GM19468 (cell line): ENCODE data around the gene PRKAG2.

Experiments used
- ATAC-seq: cut with Tn5 transposase; IDR thresholded peaks from one replicate; pipeline ENCODE4 v1.9.1; 2021; ENCODE audit warnings: mild to moderate bottlenecking, moderate library complexity, moderate number of reproducible peaks; ENCODE audit not compliant: unreplicated experiment; ENCODE audit errors: extremely low read depth

PRKAG2 gene

DNA sequence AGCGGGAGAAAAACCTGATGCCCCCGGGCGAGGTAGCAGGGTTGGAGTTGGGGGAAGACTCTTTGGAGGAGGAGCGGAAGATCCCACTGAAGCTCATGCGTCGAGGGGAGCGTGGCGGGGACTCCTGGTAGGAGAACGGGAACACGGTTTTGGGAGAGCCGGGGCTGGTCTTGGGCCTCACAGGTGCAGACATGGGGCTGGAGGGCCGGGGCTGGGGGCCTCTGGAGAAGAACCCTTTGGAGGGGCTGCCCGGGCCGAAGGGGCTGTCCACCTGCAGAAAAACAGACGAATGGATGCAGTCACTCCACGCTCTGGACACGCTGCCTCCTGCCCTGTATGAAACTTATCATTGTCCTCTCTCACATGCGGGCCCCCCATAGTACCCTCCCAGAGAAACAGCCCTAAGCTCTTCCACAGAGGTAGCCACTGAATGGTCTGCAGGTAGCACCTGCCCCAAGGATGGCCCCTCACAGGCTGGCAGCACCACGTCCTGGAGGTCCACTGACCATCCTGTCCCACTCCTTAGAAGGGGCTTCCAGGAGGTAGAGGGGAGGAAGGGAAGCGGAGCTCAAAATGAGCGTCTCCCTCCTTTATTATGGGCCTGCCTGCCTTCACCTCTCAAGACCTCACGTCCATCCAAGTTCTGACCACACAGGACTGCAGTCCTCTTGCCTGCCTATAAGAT is 95.6 kb downstream of the PRKAG2 start:
- ATAC-seq = no peak

DNA sequence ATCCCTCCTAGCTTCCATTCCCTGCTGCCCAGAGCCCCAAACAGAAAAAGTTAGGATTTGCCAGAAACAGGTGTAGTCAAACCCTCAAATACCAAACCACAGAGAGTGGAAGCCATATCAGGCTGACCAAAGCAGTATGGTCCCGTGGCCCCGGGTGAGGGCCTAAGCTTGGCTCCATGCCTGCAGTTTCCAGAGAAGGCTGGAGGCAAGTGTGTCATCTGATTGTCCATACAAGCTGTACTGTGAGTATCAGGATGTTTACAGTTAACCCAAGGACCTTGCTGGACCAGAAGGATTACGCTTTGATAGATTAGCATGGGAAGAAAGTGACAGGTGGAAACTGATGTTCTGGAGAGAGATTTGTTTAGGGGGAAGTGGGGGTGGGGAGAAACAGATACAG is 96.3 kb downstream of the PRKAG2 start:
- ATAC-seq = no peak

DNA sequence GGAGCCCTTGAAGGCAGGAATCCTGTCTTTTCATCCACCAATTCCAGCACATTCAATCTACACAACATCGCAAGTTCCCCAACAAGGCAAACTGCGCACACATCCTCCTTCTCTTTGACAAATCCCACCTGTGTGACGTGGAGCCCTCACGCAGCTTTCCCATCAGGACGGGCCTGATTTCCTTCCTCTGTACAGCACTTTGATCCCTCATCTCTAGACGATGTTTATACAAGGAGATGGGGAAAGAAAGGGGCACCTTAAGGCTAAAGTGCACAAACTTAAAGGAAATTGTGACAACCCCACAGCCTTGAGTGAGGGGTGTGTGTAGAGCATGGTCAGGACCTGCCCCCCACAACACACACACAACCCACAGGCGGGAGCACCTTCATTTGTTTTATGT is 97.2 kb downstream of the PRKAG2 start:
- ATAC-seq = no peak

DNA sequence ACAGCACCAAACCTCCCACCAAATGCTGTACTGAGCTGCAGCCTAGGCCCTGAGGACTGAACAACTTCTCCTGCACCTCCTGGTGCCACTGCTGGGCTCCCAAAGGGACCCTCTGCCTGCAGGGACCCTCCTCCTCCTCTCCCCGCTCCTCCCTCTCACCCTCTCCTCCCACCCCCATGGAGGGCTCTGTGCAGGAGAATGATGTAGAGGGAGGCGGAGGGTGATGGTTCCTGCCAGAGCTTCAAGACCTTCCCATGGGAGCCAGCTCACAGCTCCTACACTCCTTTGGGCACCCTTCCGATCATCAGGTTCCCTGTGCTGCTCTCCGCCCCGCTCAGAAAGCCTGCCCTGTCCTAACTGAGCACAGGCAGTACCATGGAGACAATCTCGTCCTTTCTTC is 97.7 kb downstream of the PRKAG2 start:
- ATAC-seq = no peak

DNA sequence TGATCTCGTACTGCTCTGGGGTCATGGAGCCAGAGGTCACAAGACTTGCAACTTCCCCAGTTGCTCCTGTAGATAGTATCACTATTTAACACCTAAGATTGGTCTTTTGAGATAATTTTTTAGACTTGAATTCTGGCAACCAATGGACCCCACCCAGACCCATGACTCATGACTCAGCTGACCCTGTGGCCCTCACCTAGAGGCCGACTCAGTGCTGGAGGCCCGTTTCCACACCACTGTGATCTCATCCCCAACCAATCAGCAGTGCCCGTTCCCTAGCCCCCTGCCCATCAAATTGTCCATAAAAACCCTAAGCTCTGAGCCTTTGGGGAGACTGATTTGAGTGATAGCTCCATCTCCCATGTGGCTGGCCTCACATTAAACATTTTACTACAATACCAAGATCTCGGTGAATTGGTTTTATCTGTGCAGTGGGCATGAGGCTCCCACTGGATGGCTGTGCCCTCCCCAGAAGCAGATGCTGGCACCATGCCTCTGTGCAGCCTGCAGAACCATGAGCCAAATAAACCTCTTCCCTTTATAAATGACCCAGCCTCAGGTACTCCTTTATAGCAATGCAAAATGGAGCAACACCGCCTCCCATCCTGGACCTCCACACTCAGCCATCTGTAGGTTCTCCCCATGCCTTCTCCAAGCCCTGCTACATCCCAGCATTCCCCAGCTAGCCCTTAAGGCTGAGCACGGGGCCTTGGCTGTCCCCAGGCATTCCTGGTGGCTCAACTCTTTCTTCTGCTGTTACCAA is 98.8 kb downstream of the PRKAG2 start:
- ATAC-seq = no peak

DNA sequence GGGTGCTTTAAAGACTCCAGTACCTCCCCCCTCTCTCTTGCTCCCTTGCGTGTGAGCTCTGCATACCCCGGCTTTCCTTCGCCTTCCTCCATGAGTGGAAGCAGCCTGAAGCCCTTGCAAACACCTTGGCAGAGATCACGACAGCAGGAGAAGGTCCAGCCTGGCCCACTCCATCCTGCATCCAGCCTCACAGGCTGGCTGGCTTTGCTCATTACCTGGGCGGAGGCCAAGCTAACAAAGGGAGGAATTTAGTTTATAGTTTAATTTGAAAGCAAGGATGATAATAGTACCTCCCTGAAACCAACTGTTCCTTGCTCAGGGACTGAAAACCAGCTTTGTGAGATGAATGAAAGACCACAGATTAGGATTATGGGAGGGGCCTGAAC is 99.4 kb downstream of the PRKAG2 start:
- no peak for ATAC-seq

DNA sequence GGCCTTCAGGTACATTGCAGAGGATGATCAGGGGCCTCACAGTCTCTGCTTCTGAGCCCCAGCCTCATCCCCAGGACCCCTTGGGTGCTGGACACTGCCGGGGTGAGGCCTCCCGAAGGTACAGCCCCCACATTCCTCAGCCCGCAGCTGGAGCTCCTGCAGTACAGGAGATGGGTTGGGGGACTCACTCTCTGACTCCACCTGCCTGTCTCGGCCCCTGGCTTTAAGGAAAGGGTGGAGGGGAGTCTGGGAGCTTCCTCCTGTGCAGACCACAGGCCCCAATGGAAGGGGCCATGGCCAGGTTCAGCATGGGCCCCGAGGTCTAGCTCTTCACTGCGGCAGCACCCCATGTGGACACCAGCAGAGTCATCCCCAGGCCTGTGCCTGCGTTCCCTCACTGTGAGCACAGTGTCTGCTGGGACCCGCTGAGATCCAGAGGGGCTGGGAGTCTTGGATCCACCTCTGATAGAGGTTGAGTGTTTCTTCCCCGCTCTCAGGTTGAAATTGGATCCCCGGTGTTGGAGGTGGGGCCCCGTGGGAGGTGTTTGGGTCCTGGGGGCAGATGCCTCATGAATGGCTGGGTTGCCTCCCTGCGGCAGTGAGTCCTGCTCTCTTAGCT is 99.9 kb downstream of the PRKAG2 start:
- no peak for ATAC-seq

DNA sequence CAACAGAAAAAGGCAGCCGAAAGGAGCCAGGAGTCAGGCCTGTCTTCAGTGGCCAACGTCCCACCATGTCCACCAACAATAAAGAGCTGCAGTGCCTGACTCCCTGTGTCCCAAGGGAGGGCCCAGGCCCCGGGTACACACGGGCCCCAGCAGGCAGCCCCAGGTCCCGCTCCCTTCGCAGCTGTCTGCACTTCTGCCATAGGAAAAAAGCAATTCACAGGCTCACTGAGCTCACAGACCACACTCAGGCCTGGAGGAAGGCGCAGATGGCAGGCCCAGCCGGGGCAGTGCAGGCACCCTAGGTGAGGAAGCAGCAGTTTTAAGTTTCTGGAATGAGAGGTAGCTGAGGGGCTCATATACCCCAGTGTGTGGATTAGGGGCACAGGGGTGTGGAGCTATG is 100.5 kb downstream of the PRKAG2 start:
- ATAC-seq = no peak

DNA sequence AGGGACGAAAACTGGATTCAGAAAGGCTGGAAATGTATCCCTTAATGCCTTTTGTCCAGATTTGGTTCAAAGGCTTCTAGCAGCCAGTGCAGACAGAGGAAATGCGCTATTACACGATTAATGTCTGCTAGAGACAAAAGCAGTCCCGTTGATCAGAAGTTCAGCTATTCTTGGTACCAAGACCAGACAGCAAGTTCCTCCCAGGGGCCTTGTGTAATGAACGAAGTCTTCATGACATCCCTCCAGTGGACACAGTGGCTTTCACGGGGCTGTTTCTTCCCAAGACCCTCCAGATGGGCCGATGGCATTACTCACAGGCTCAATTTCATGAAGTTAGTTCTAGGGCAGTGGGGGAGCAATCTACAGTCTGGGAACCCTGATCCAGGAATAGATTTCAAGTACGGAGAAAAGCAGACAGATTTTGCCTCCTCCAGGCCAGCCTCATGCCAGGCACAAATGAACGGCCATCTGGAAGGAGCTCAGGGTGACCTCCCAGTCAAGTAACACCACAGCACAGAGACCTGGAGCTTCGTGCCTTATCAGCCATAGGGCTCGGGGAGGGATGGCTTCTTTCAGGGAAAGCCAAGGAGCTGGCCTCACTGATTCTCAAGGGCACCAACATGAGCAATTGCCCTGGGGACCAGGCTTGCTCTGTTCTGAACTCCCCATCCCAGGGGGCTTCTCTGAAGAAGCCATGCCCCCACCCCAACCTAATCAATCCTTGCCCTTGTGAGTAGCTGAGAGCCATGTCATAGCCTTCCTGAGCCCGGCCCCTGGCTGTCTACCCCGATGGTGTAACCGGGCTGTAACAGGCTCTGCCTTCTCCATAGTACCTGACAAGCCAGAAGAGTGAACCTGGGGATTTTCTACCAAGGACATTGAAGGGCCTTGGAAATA is 101.1 kb downstream of the PRKAG2 start:
- no peak for ATAC-seq

DNA sequence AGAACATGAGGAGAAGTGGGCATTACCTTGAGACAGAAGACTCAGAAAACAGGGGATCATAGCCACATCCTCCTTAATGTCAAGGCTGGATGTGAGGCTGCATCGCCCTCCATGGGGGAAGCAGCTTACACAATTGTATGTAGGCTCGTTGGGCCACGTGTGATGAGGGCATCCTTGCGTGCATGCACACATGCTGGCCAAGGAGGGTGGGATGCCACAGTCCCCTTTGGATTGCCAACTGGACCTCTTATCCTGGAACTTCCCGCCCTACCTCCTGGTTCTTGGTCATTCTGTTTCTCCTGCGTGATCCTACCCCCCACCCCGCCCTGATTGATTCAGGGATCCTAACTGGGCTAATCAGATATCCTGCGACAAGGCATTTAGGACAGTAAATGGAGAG is 102.0 kb downstream of the PRKAG2 start:
- no peak for ATAC-seq

DNA sequence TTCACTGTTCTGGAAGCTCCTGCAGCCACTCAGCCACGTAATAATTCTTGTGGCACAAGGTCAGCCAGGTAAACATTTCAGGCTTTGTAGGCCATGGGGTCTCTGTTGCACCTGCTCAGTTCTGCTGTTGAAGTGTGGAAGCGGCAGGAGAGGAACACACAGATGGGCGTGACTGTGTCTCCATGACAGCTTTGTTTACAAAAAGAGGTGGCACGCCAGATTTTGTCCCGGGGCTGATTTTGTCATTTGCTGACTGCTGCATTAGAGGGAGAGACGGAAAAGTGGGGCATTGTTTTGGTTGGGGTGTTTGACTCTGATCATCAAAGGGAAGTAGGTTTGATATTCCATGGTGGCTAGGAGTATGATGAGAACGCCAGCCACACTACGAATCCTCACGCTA is 103.1 kb downstream of the PRKAG2 start:
- ATAC-seq = no peak

DNA sequence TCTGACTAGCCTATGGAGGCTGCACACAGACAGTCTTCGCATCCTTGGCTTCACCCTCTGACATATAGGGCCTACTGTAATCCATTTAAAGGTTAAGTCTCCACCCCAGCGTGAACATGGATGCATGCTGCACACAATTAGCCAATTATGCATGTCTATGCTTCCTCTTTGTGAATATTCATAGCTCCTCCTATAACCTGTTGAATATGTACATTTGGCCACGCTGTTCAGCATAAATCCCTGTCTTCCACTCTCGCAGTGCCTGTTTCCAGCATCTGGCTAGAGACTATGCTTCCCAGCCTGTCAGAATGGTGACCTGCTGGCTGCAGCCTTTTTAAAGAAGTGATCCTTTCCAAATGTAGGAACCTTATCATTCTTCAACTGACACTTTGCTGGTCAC is 106.7 kb downstream of the PRKAG2 start:
- ATAC-seq = no peak

DNA sequence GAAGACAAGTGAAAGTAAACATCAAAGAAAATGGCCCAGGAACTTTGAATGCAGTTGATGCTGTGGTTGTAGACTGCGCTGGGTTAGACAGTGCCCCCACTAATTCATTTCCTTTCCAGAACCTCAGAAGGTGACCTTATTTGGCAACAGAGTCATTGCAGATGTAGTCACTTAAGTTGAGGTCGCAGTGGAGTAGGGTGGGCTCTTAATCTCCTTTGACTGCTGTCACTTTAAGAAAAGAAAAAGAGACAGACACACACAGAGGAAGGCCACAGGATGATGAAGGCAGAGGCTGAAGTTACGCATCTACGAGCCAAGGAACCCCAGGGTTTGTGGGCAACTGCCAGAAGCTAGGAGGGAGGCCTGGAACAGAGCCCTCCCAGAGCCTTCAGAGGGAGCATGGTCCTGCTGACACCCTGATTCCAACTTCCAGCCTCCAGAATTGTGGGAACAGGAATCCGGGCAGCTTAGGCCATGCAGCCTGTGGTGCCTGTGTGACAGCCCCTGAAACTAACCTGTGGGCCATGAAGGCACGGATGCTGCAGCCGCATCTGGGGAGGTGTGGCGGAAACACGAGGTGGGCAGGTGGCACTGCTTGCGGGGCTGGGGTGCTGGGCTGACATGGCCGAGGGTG is 107.6 kb downstream of the PRKAG2 start:
- ATAC-seq = no peak

DNA sequence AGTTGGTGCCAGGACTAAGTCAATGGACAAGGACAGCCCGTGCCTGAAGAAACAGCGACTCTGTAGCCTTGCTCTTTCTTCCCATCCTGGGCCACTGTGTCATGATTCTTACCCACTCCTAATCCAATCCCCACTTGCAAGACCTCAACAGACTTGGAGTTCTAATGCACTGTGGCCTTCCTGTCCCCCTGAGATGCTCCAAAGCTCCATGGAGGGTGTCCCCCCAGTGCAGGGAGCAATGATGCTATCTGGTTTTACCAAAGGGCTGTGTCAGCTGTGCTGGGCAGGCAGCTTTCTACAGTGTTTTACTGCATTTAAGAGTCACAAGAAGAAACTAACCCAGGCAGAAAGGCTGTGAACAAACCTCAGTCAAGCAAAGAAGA is 108.1 kb downstream of the PRKAG2 start:
- no peak for ATAC-seq

DNA sequence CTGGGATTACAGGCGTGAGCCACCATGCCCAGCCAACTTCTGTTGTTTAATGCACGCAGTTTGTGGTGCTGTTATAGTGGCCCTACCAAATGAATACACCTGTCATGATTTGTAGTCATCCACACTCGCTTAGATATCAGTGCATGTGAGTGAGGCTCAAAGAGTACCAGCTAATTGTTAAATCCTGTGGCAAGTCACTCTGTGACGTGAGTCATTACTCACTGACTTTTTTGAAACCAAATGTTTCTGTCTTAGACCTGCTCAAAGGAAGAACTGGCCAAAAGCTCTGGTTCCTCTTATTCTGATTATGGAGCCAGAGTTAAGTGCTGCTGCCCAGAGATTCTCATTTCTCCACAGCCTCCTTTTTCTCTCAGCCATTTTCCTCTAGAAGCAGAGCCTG is 109.4 kb downstream of the PRKAG2 start:
- no peak for ATAC-seq

DNA sequence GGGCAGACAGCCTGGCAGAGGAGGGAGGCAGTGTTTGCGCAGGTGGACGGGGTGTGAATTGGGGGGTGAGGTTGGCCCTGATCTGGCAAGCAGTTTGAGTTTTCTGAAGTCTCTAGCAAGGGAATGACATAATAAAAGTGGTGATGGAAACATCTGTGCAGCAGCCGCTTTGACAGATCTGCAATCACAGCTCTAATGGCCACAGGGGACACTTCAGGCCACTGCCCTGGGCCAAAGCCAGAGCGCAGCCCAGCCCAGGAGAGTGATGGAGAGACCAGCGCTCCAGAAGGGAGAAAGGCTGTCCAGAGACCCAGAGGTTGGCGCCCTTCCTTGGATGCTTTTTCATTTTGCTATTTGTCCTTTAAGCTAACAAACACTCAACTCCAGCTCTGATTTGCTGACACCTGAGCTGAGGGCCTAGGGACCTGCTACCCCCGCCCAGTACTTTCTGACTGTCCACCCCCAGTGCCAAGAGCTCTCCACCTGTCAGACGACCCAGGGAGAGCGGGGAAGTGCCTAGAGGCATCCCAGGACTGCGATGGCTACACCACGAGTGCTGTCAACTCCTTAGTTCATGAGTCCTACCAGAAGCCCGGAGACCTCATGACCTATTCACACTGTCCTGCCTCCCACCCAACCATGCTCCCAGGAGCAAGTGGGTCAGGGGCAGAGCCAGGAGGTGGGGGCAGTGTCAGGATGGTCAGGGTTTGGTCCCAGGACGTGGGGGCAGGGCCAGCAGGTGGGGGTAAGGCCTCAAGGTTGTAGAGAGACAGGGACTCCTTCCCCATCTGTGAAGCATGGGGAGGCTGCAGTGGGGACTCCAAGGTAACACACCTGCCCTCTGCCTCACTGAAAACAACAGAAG is 112.6 kb downstream of the PRKAG2 start:
- ATAC-seq = no peak

DNA sequence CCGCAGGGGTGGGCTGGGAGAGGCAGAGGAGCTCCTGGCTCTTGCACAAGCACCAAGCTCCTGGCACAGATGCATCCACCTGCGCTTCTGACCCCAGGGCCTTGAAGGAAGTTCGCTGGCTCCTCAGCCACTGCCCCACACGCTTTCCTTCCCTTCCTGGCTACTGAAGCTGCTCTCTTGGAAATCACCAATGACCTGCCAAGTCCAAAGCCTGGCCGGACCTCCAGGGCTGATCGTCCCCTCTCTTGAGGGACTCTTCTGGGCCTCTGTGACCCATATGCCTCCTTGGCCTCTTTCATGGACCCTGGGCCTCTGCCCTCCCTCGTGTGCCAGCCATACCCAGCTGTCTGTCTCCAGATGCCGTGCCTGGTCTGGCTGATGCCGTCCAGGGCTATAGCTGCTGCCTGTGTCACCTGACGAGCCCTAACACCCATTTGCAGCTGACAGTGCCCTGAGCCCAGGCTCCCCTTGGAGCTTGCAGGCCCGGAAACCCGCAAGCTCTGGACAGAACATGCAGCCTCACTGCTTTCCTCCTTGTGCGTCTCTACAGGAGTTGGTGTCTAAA is 113.4 kb downstream of the PRKAG2 start:
- ATAC-seq = no peak

DNA sequence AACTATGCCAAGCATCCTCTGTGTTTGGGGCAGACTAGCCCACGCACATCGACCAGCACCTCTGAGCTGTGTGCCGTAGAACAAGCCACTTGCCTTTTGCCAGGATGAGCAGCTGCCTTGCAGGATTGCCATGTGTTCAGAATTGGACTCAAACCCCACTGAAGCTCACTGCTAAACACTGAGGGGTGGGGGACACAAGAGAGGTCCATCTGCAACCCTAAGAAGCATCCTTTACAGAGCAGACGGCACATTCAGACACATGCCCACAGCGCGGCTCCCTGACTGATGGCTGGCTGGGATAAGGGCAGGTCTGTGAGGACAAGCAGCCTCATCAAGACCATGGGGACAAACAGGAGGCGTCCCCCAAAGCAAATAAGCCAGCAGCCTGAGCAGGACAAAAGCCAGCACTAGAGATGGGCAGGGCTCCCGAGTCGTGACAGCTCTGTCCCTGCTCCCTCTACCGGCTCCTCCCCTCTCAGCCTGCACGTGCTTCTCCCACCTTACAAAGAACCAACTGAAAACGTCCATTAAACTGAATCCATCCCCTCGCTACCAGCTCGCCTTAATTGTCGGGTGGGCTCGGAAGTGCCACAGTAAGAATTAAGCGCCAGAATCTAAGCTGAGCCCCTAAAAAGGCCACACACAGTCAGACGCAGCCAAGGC is 114.2 kb downstream of the PRKAG2 start:
- ATAC-seq = no peak
